K562 (cell line): ENCODE data around the gene RBPJ. TPM values are rescaled to one million over a fixed set of nuclear protein-coding genes. Genes with fewer than 3 reads are reported as not detected.

ENCODE experiments used
- ATAC-seq: fragments of 200-7000 bp; cut with Tn5 transposase; 3 replicates; pipeline ENCODE4 v1.9.1; 2020; ENCODE audit warnings: moderate library complexity
- BruUV-seq: library from RNA; stranded (reverse); fragments of 400-500 nt; replicated peaks from 2 replicates; lab custom pipeline; 2021; lab: Mats Ljungman, UMichigan
- CTCF ChIA-PET: fragments of 300-600 bp; formaldehyde crosslinking; extraction: SDS; loops from one replicate; lab custom pipeline; 2021; ENCODE audit warnings: low intra/inter-chr PET ratio; lab: Yijun Ruan, JAX
- POLR2A ChIA-PET: fragments of 300-600, 350-650 bp; sonication (Branson Sonifier 250); formaldehyde crosslinking; extraction: SDS; loops from one replicate; lab custom pipeline; 2021; ENCODE audit warnings: antibody characterized with exemption, inconsistent platforms; lab: Yijun Ruan, JAX
- DNase-seq, 4 experiments: peaks; one replicate each; pipeline versions ENCODE4 v3.0.0 to v3.0.0-alpha.2; 2011 to 2018; ENCODE audit warnings: low spot score in 3 of 4, mixed read lengths in 3 of 4; ENCODE audit errors: extremely low read depth in 1 of 4
- FAIRE-seq: peaks from 2 replicates; lab custom pipeline; 2011; peaks lifted over from hg19 to GRCh38; lab: Jason Lieb, UNC
- H2AFZ ChIP-seq: 2 replicates; pipeline ENCODE4 v1.6.0; 2011; ENCODE audit warnings: low read depth, low read length, control low read depth, inconsistent platforms
- H3K27ac ChIP-seq: fragments of 200-600 bp; 3 replicates; pipeline ENCODE4 v1.8.0; 2011; ENCODE audit warnings: low read depth, mild to moderate bottlenecking, control low read depth, inconsistent platforms, low read length, moderate library complexity, mixed read lengths; ENCODE audit errors: extremely low read depth
- H3K27me3 ChIP-seq, 2 experiments: fragments of 300-600 bp in 1 of 2; 2 replicates in 1 of 2; 3 replicates in 1 of 2; pipeline versions ENCODE4 v1.6.0 to v1.8.0; 2011; ENCODE audit warnings: inconsistent platforms in 2 of 2, low read length in 2 of 2, mild to moderate bottlenecking in 1 of 2, mixed read lengths in 1 of 2, moderate library complexity in 1 of 2; ENCODE audit not compliant: control insufficient read depth in 2 of 2, insufficient read depth in 2 of 2
- H3K36me3 ChIP-seq: fragments of 300-600 bp; 3 replicates; pipeline ENCODE4 v1.8.0; 2011; ENCODE audit warnings: mild to moderate bottlenecking, low read length, inconsistent platforms; ENCODE audit not compliant: control insufficient read depth, insufficient read depth
- H3K4me1 ChIP-seq, 2 experiments: fragments of 200-600 bp in 1 of 2; replicated peaks in 1 of 2; 2 replicates in 1 of 2; 3 replicates in 1 of 2; pipeline versions ENCODE4 v1.5.1 to v1.8.0; 2011; ENCODE audit warnings: inconsistent platforms in 2 of 2, low read length in 2 of 2, mild to moderate bottlenecking in 1 of 2, mixed read lengths in 1 of 2, moderate library complexity in 1 of 2; ENCODE audit not compliant: control insufficient read depth in 2 of 2, insufficient read depth in 2 of 2
- H3K4me2 ChIP-seq: 2 replicates; pipeline ENCODE4 v1.6.1; 2011; ENCODE audit warnings: low read length, control low read depth, inconsistent platforms, mixed read lengths; ENCODE audit not compliant: insufficient read depth
- H3K4me3 ChIP-seq: fragments of 200-600 bp; sonication (generic), shearing (Covaris generic); 2 replicates; pipeline ENCODE4 v1.5.1; 2016; ENCODE audit warnings: control low read depth, inconsistent platforms
- H3K79me2 ChIP-seq: fragments of 200-600 bp; 3 replicates; pipeline ENCODE4 v1.8.0; 2011; ENCODE audit warnings: low read length, inconsistent platforms; ENCODE audit not compliant: control insufficient read depth, insufficient read depth
- H3K9ac ChIP-seq, 2 experiments: 2 replicates each; pipeline versions ENCODE4 v1.6.0 to v1.6.1; 2011; ENCODE audit warnings: low read depth in 2 of 2, low read length in 2 of 2, control low read depth in 1 of 2, inconsistent platforms in 1 of 2, mild to moderate bottlenecking in 1 of 2, mixed read lengths in 1 of 2; ENCODE audit not compliant: insufficient read depth in 1 of 2
- H3K9me1 ChIP-seq: one replicate; pipeline ENCODE4 v1.6.0; 2011; ENCODE audit warnings: inconsistent platforms, mild to moderate bottlenecking, low read length, moderate library complexity; ENCODE audit not compliant: control insufficient read depth, insufficient read depth
- H3K9me3 ChIP-seq: replicated peaks from 2 replicates; pipeline ENCODE4 v1.5.1; 2011; ENCODE audit warnings: low read depth, low read length, inconsistent platforms; ENCODE audit not compliant: control insufficient read depth, insufficient read depth
- H4K20me1 ChIP-seq: replicated peaks from 2 replicates; pipeline ENCODE4 v1.6.1; 2011; ENCODE audit warnings: low read length, inconsistent platforms, mixed read lengths; ENCODE audit not compliant: control insufficient read depth, insufficient read depth
- BRD4 ChIP-seq: fragments of 200-600 bp; sonication (generic); IDR thresholded peaks from 2 replicates; pipeline ENCODE4 v1.6.1; 2017; ENCODE audit warnings: inconsistent platforms
- CBX2 ChIP-seq: fragments of 200-600 bp; sonication (generic); IDR thresholded peaks from one replicate; pipeline ENCODE4 v1.6.1; 2012; ENCODE audit warnings: mild to moderate bottlenecking, low read length, inconsistent platforms; ENCODE audit not compliant: insufficient read depth, poor library complexity, severe bottlenecking
- E2F3 ChIP-seq: fragments of 250-450 bp; sonication (Bioruptor Pico); IDR thresholded peaks from 2 replicates; pipeline ENCODE4 v1.4.0; 2020; ENCODE audit warnings: mild to moderate bottlenecking
- FOXJ3 ChIP-seq: sonication (generic); formaldehyde crosslinking; IDR thresholded peaks from 2 replicates; pipeline ENCODE4 v1.4.0; 2020; ENCODE audit warnings: mild to moderate bottlenecking, missing genetic modification reagents
- MCM2 ChIP-seq: fragments of 450-650 bp; IDR thresholded peaks from 2 replicates; pipeline ENCODE4 v1.6.1; 2017; ENCODE audit warnings: low read depth, mild to moderate bottlenecking
- MEF2A ChIP-seq: IDR thresholded peaks from 2 replicates; pipeline ENCODE4 v1.6.1; 2011; ENCODE audit warnings: low read depth, mild to moderate bottlenecking, low read length, moderate library complexity; ENCODE audit not compliant: control insufficient read depth
- MTA3 ChIP-seq: fragments of 450-650 bp; formaldehyde crosslinking; IDR thresholded peaks from 2 replicates; pipeline ENCODE4 v1.6.1; 2017; ENCODE audit warnings: mild to moderate bottlenecking, borderline replicate concordance
- MXI1 ChIP-seq: IDR thresholded peaks from 2 replicates; pipeline ENCODE4 v1.6.1; 2011; ENCODE audit warnings: low read depth, mild to moderate bottlenecking, improper control_type of control experiment, low read length
- RNF2 ChIP-seq: sonication (generic); IDR thresholded peaks from 2 replicates; pipeline ENCODE4 v1.6.1; 2016
- ZNF232 ChIP-seq: sonication (generic); formaldehyde crosslinking; IDR thresholded peaks from 2 replicates; pipeline ENCODE4 v1.8.0; 2022; ENCODE audit warnings: mild to moderate bottlenecking, missing genetic modification reagents
- ZNF24 ChIP-seq: fragments of 450-650 bp; IDR thresholded peaks from 2 replicates; pipeline ENCODE4 v1.6.1; 2016
- WGBS: fragments of 100-300 bp; shearing (Covaris generic); methylation state at CpG from one replicate; pipeline ENCODE4 v1.1.6; 2016; ENCODE audit warnings: low coverage, mixed read lengths; ENCODE audit not compliant: insufficient coverage; ENCODE audit errors: missing lambda C conversion rate; 5-methylcytosine and 5-hydroxymethylcytosine counted together
- in situ Hi-C: fragments of 300-500 bp; cut with MboI; formaldehyde crosslinking; loops from 4 replicates; pipeline ENCODE4 v1.15.0; 2018; ENCODE audit warnings: inconsistent platforms, mixed read lengths
- intact Hi-C: fragments of 100-400 bp; cut with micrococcal nuclease; formaldehyde crosslinking; loops from 2 replicates; pipeline ENCODE4 v1.14.2; 2022
- polyA plus RNA-seq, 8 experiments: library from polyadenylated mRNA; depleted of rRNA in 4 of 8; stranded (reverse) in 5 of 8; unstranded in 3 of 8; fragments of >200 nt; fragmentation: Nextera tagmentation in 2 of 8; fragmentation: Illumina TruSeq in 1 of 8; extraction: Ambion mirVana in 2 of 8; extraction: Trizol in 1 of 8; gene quantifications; 2 replicates each; pipeline versions ENCODE4 v1.2.1 to v1.2.3, GENCODE V29; 2011 to 2014; ENCODE audit warnings: inconsistent platforms in 1 of 8, missing spikeins in 1 of 8
- total RNA-seq, 7 experiments: library from RNA; depleted of rRNA in 6 of 7; stranded (reverse); fragments of >200 nt in 6 of 7; fragmentation: Illumina TruSeq in 2 of 7; extraction: Trizol in 2 of 7; gene quantifications; 2 replicates each; pipeline versions ENCODE4 v1.2.1 to v1.2.3, GENCODE V29; 2011 to 2021; ENCODE audit warnings: low replicate concordance in 1 of 7
- TF ChIP-seq, protein P1 (sequence below): sonication (generic); formaldehyde crosslinking; IDR thresholded peaks from 2 replicates; pipeline ENCODE4 v1.8.0; 2022; ENCODE audit warnings: mild to moderate bottlenecking, low read depth, missing genetic modification reagents

Gene RBPJ
- total and polyA plus RNA-seq, 9 of the 15 experiments (the other 6 are each of a cell fraction or from before 2014, with no cell fraction given) = 17.2 to 49.4 (median 33.8) TPM

DNA sequence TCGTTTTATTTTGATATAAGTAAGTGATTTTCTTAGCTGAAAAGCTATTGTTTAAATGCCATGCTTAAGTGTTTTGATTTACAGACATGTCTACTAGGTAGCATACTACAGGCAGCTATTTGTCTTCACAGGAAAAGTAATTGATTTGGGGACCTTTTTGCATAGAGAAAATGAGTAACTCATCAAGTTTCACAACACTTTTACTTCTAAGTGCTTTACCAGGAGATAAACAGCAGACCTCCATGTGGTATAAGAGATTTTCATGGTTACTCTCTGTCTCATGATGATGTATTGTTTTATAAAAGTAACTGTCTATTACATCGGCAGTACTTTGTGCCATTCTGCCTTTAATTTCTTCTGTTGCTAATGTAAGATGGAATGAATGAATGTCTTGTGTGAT, 28.7 kb downstream of the RBPJ start:
- H3K36me3 ChIP-seq = no peaks in the 10 kb centered on the region
- BruUV-seq = no TSS peak
- no peak overlapping the region for H3K4me2 ChIP-seq
- ChIA-PET CTCF (no interaction called here), POLR2A (no interaction called here)
- H3K27me3 ChIP-seq = no peaks in the 10 kb centered on the region
- WGBS = 60% methylated on average over 2 of the region's 2 CpGs
- DNase-seq (no peak), FAIRE-seq (no peak), ATAC-seq (no peak)
- intact Hi-C loops = no loop called here
- H3K79me2 ChIP-seq = peaks cover 81% of the 10 kb centered on the region
- peaks cover 6 to 8% of the 10 kb centered on the region in 2 experiments; a peak in 4 of 5 replicates for H3K4me1 ChIP-seq
- in situ Hi-C loops = no loop called here
- peaks cover 11% of the 10 kb centered on the region; the same call in 1 of the 2 replicates for H4K20me1 ChIP-seq
- no peak for TF ChIP-seq MXI1
- no peak for TF ChIP-seq FOXJ3 (CRISPR knock-in tag)
- TF ChIP-seq ZNF24 = no peak
- no peak for TF ChIP-seq ZNF232 (CRISPR knock-in tag)
- TF ChIP-seq, protein P1, sequence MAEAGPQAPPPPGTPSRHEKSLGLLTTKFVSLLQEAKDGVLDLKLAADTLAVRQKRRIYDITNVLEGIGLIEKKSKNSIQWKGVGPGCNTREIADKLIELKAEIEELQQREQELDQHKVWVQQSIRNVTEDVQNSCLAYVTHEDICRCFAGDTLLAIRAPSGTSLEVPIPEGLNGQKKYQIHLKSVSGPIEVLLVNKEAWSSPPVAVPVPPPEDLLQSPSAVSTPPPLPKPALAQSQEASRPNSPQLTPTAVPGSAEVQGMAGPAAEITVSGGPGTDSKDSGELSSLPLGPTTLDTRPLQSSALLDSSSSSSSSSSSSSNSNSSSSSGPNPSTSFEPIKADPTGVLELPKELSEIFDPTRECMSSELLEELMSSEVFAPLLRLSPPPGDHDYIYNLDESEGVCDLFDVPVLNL (CRISPR knock-in tag) = no peak
- TF ChIP-seq MEF2A = no peak
- no peak for TF ChIP-seq BRD4
- TF ChIP-seq MTA3 = no peak
- TF ChIP-seq MCM2 = no peak
- no peak for TF ChIP-seq CBX2
- TF ChIP-seq E2F3 (CRISPR knock-in tag) = no peak
- no peak for TF ChIP-seq RNF2
- no peak overlapping the region for H3K9ac ChIP-seq
- no peak overlapping the region for H3K4me3 ChIP-seq
- H3K9me3 ChIP-seq = no peaks in the 10 kb centered on the region
- no peak overlapping the region for H2AFZ ChIP-seq
- no peak overlapping the region for H3K27ac ChIP-seq
- H3K9me1 ChIP-seq = no peaks in the 10 kb centered on the region
